GM18520 (cell line): Measurements from ENCODE around the gene MAK.
"Not testable (repeated sequence)": the region's sequence is repeated elsewhere in the genome, so short reads cannot be mapped to it uniquely, and the experiment has no call there.

ENCODE experiments used
- ATAC-seq: cut with Tn5 transposase; IDR thresholded peaks from one replicate; pipeline ENCODE4 v1.9.1; 2021; ENCODE audit not compliant: unreplicated experiment

MAK gene

GRCh38 chr6:10854922-10855632, 16.7 kb upstream of the MAK start:
- no peak for ATAC-seq

DNA sequence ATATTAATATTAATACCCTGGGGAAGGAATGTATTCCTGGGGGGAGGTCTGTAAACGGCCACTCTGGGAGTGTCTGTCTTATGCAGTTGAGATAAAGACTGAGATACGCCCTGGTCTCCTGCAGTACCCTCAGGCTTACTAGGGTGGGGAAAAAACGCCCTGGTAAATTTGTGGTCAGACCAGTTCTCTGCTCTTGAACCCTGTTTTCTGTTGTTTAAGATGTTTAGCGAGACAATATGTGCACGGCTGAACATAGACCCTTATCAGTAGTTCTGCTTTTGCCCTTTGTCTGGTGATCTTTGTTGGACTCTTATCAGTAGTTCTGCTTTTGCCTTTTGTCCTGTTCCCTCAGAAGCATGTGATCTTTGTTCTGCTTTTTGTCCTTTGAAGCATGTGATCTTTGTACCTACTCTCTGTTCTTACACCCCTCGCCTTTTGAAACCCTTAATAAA, 15.5 kb upstream of the MAK start:
- ATAC-seq = not testable (repeated sequence)

DNA sequence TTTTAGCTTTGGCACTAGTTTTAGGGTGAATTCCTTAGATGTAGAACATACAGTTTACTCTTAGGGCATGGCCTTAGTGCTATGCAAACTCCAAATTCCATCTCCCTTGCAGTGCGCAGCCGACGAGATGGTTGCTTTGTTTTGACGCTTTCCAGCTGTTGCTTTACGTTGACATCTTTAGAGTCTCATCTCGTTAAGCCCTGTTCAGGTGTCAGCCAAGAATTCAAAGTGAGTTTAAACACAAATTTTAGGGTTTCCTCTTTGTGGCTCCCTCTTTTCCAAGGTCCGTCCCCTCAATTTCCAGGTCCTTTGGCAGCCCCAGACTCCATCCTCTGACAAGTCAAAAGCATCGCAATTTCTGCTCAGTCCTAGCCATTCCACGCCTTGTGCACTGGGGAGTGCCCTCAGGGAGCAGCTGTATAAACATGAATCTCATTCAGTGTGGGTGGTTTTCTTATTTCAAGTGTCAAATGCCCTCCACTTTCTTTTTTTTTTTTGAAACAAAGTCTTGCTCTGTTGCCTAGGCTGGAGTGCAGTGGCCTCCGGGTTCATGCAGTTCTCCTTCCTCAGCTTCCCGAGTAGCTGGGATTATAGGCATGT, 14.1 kb upstream of the MAK start:
- ATAC-seq = no peak

- no peak for ATAC-seq
Observed at GRCh38 chr6:10850728-10851127, 12.4 kb upstream of the MAK start.

DNA sequence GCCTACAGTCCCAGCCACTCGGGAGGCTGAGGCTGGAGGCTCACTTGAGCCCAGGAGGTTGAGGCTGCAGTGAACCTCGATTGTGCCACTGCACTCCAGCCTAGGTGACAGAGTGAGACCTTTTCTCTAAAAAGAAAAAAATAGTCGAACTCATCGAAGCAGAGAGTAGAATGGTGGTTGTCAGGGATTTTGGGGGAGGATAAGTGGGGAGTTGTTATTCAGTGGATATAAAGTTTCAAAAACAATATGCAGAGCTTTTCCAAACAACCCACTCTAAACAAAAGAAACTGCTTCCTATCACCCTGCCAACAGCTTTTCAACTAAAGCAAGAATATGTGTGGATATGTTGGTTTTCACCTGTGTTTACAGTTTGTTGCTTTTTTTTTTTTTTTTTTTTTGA, 11.6 kb upstream of the MAK start:
- ATAC-seq = no peak

- no peak for ATAC-seq
Observed at GRCh38 chr6:10847684-10848083, 9.3 kb upstream of the MAK start.

DNA sequence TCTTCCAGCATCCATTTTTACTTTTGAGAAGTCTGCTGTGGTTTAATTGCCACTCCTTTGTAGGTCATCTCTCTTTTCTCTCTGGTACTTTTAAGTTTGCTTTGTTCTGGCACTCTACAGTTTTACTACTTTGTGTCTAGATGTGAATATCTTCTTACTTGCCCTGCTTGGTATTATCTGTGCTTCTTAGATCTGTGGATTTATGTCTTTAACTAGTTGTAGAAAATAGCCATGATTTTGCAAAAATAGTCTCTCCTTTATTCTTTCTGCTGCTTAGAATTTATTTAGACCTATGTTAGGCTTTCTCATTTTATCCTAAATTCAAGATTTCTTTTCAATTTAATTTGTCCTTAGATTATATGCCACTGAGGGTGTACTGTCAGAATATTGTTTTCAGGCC, 5.2 kb upstream of the MAK start:
- no peak for ATAC-seq

DNA sequence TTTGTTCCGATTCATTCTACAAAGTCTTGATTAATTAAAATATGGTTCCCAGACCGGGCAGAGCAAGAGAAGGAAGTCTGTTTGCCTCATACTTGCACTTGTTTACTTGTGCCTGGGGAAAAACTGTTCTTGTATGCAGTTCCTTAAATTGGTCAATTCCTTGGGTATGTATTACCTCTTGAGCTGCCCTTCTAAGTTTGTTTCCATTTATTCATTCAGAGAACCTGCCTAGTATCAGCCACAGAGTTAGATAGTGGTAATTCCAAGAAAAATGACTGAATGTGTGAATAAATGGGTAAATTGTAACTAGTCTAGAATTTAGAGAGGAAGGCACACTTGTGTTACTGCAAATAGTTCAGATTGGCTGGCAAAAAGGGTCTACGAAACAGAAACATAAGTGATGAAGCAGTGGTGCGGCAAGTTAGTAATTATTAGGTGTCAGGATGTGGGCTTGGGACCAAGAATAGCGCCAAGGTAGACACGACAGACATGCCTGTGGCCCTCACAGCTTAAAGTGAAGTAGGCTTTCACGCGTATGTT, 525 bp upstream of the MAK start:
- ATAC-seq = peak; percentile 59

DNA sequence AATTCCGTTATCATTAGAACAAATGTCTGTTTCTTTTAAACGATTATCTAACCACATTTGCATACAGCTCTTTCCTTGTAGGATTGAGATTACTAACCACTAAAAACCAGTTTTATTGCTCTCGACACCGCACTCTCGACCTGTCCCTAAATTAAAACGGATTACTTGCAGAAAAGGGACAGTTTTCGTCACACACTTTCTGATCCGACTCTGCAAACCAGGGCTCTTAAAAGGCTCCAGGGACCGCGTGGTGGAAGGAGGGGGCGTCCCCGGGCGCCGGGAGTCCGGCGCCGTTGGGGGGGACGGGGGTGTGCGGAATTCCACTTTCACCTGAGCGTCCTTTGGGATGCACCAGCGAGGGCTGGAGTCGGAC, 731 bp downstream of the MAK start:
- ATAC-seq = no peak

GRCh38 chr6:10837009-10837621, 1.2 kb downstream of the MAK start:
- no peak for ATAC-seq

- no peak for ATAC-seq
Observed at GRCh38 chr6:10834823-10835222, 3.5 kb downstream of the MAK start.

- no peak for ATAC-seq
Observed at GRCh38 chr6:10831609-10832008, 6.7 kb downstream of the MAK start.

- no peak for ATAC-seq
Observed at GRCh38 chr6:10824819-10825218, 13.5 kb downstream of the MAK start.

DNA sequence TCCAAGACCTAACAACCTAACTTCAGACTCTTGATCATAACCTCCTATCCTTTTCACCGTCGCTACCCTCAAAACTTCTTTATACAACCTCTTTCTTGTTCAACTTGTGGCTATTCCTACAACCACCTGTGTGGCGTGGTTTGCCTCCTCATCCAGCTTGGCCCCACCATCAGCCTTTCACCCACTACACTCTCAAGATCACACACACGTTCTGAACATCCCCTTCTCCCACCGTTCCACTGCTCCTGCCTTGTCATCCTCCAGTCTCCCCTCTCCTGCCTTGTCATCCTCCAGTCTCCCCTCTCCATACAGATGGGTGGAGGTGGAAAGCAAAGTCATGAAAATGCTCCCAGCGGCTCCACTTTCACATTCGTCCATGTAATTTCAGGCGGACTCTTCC, 14.0 kb downstream of the MAK start:
- no peak for ATAC-seq

DNA sequence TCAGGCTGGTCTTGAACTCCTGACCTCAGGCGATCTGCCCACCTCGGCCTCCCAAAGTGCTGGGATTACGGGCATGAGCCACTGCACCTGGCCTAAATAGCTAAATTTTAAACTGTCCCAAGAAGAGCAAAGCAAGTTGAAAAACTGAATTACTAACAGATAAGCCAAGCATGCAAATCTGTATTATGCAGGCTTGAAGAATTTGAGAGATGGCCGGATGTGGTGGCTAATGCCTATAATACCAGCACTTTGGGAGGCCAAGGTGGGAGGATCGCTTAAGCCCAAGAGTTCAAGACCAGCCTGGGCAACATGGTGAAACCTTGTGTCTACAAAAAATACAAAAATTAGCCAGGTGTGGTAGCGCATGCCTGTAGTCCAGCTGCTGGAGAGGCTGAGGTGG, 24.2 kb downstream of the MAK start:
- ATAC-seq = not testable (repeated sequence)

GRCh38 chr6:10809098-10809497, 29.2 kb downstream of the MAK start:
- ATAC-seq = no peak

DNA sequence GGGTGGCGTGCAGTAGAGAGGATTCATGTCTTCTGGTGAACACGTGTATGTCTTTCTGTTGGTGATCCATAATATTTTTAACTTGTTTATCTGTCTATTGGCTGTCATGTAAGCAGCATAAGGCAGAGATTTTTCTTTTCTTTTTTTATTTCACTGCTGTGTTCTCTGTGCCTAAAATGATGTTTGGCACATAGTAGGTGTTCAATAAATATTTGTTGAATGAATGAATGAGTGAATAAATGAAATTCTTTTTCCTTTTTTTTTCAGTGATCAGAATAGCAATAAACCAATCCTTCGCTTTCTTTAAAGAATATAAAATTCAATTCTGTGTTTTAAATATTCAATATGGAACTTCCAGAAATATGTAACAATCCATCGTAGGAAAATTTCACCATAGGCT, 30.0 kb downstream of the MAK start:
- ATAC-seq = no peak

DNA sequence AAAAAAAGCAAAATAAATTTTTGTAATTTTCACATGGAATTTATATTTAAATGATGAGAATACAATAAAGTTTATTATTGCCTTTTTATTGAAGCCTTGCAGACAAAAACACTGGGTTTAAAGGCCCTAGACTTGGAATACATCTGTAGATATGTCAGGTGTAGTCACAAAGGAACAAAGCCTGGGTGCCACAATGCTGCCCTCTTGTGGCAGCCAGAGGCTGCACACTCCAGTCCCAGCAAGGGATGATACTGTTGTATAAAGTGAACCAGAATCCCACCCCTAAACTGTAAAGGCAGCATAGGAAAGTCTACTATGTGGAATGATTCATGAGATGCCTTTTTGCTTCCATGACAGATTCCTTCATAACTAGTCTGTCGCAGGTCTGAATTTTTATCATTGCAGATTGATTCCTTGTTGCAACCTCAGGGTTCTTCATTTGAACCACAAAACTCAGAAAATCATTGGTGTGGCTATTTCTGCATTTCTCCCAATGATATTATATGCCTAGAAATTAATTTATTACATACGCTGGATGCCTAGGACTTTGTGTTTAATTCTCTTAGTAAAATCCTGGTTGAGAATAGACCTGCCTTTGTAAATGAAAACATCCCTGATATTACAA, 37.0 kb downstream of the MAK start:
- peak; percentile 88 for ATAC-seq

GRCh38 chr6:10800810-10801209, 37.5 kb downstream of the MAK start:
- ATAC-seq = no peak

- ATAC-seq = no peak
Observed at GRCh38 chr6:10794239-10794638, 44.1 kb downstream of the MAK start.

- no peak for ATAC-seq
Observed at GRCh38 chr6:10793695-10794094, 44.6 kb downstream of the MAK start.

- ATAC-seq = no peak
Observed at GRCh38 chr6:10793035-10793434, 45.3 kb downstream of the MAK start.
